Measurements from ENCODE around the gene SORCS2. TPM values are rescaled to one million over a fixed set of nuclear protein-coding genes. Genes with fewer than 3 reads are reported as not detected.

Gene SORCS2
- total and polyA plus RNA-seq, 2 of the 4 experiments (the other 2 are of a cell fraction) = 0.36 to 0.62 TPM

- Histone ChIP-seq H4K5ac (ENCODE audit: low read depth, low read length) (no peak overlapping the region), H2AK9ac (replicated peaks; ENCODE audit: low read depth, low read length, poor library complexity) (no peak overlapping the region), H4K91ac (ENCODE audit: insufficient read depth, low read depth, low read length) (no peak overlapping the region), H3K4me2 (ENCODE audit: low read depth, low read length) (no peak overlapping the region), H3K9ac (ENCODE audit: low read depth, low read length) (no peak overlapping the region), H3K4me1 (ENCODE audit: control insufficient read depth, insufficient read depth, low read length) (no peaks in the 10 kb centered on the region), H3K27ac (ENCODE audit: insufficient read depth, low read length) (no peak overlapping the region), H4K20me1 (ENCODE audit: insufficient read depth, low read length) (no peaks in the 10 kb centered on the region), H3K18ac (ENCODE audit: low read depth, low read length) (no peak overlapping the region), H3K56ac (ENCODE audit: extremely low read depth, insufficient read depth, low read length) (no peak overlapping the region), H3K36me3 (ENCODE audit: control insufficient read depth, insufficient read depth, low read length) (no peaks in the 10 kb centered on the region), H3K9me3 (ENCODE audit: control insufficient read depth, insufficient read depth, low read length) (no peaks in the 10 kb centered on the region), H3K14ac (replicated peaks; ENCODE audit: low read depth, low read length) (no peak overlapping the region), H2AK5ac (ENCODE audit: low read depth, low read length) (no peak overlapping the region), H4K8ac (ENCODE audit: low read depth in 2 of 2, low read length in 2 of 2) (no peak overlapping the region), H2BK15ac (ENCODE audit: low read depth, low read length) (no peak overlapping the region), H2BK5ac (ENCODE audit: low read depth, low read length, poor library complexity, severe bottlenecking) (no peak overlapping the region), H3K9me1 (ENCODE audit: insufficient read depth, low read length) (no peaks in the 10 kb centered on the region), H3K79me1 (ENCODE audit: low read depth in 1 of 2, low read length in 2 of 2) (no peaks in the 10 kb centered on the region), H2AFZ (replicated peaks; ENCODE audit: low read length, poor library complexity) (no peak overlapping the region), H3K4me3 (ENCODE audit: insufficient read depth, low read depth, low read length) (no peak overlapping the region), H2BK120ac (ENCODE audit: low read depth, low read length) (no peak overlapping the region), H3K23ac (ENCODE audit: low read depth, low read length) (no peak overlapping the region), H3K4ac (ENCODE audit: low read depth, low read length) (no peak overlapping the region), H2BK20ac (ENCODE audit: low read depth, low read length) (no peak overlapping the region), H3K27me3 (ENCODE audit: control insufficient read depth, insufficient read depth, low read length) (peaks cover 63% of the 10 kb centered on the region)
- intact Hi-C loops (cut with micrococcal nuclease) (no loop called here), dilution Hi-C loops (cut with HindIII; ENCODE audit: low sequenced_read_pairs, unreplicated experiment) (no loop called here), in situ Hi-C loops (cut with MboI; ENCODE audit: low sequenced_read_pairs) (no loop called here)
- TF ChIP-seq CEBPB (IDR thresholded peaks at IDR 0.05; ENCODE audit: low read depth, low read length) = no peak
- TF ChIP-seq BHLHE40 (IDR thresholded peaks at IDR 0.05; ENCODE audit: low read depth, low read length) = no peak
- no peak for TF ChIP-seq MAFK (IDR thresholded peaks at IDR 0.05; ENCODE audit: low read depth, low read length)
- no peak for TF ChIP-seq FOS (IDR thresholded peaks at IDR 0.05; ENCODE audit: low read depth, low read length)
- TF ChIP-seq ELK1 (IDR thresholded peaks at IDR 0.05; ENCODE audit: borderline replicate concordance, low read depth, low read length) = no peak
- no peak for TF ChIP-seq USF2 (IDR thresholded peaks at IDR 0.05; ENCODE audit: low read depth, low read length)
- TF ChIP-seq RCOR1 (IDR thresholded peaks at IDR 0.05; ENCODE audit: insufficient replicate concordance, low read length) = no peak
- no peak for TF ChIP-seq SMC3 (IDR thresholded peaks at IDR 0.05; ENCODE audit: low read depth, low read length)
- no peak for TF ChIP-seq MAZ (IDR thresholded peaks at IDR 0.05; ENCODE audit: borderline replicate concordance, low read depth, low read length)
- WGBS, 2 experiments (ENCODE audit: extremely low coverage in 2 of 2, insufficient read length in 1 of 2) = 62% methylated on average over 13 of the region's 29 CpGs; no CpG with 5 or more reads in 1 of the 2 experiments
- CTCF ChIA-PET = no interaction called here
- ATAC-seq (ENCODE audit: low read depth) (no peak), DNase-seq (no peak)
- BruUV-seq (replicated peaks) = no TSS peak
- POLR2A ChIA-PET (ENCODE audit: unreplicated experiment) = no interaction called here
Measured at GRCh38 chr4:7393601-7394575, 201.6 kb downstream of the SORCS2 start.
